Measurements from ENCODE around the gene CLSTN2.

Gene CLSTN2

GRCh38 chr3:140493271-140493670, 558.3 kb downstream of the CLSTN2 start:
- TF ChIP-seq REST (IDR thresholded peaks at IDR 0.05; ENCODE audit: insufficient read depth in 1 of 2, low read depth in 2 of 2, low read length in 2 of 2) = no peak
- TF ChIP-seq SIN3A (IDR thresholded peaks at IDR 0.05; ENCODE audit: borderline replicate concordance, insufficient read depth, low read length) = no peak
- no peak for TF ChIP-seq TAF1 (IDR thresholded peaks at IDR 0.05; ENCODE audit: borderline replicate concordance, insufficient read depth, low read length)
- TF ChIP-seq FOXP2 (optimal IDR thresholded peaks at IDR 0.05; ENCODE audit: borderline replicate concordance, extremely low read depth, extremely low read length, insufficient read depth) = no peak
- TF ChIP-seq POLR2AphosphoS5 (IDR thresholded peaks at IDR 0.05; ENCODE audit: low read depth, low read length) = no peak

DNA sequence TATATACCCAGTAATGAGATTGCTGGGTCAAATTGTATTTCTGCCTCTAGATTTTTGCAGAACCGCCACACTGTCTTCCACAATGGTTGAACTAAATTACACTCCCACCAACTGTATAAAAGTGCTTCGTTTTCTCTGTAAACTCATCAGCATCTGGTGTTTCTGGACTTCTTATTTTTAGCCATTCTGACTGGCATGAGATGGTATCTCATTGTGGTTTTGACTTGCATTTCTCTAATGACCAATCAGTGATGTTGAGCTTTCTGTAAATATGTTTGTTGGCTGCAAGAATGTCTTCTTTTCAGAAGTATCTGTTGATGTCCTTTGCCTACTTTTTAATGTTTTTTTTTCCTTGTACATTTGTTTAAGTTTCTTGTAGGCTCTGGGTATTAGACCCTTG, 560.0 kb downstream of the CLSTN2 start:
- TF ChIP-seq TAF1 (IDR thresholded peaks at IDR 0.05; ENCODE audit: borderline replicate concordance, insufficient read depth, low read length) = no peak
- TF ChIP-seq REST (IDR thresholded peaks at IDR 0.05; ENCODE audit: insufficient read depth in 1 of 2, low read depth in 2 of 2, low read length in 2 of 2) = no peak
- no peak for TF ChIP-seq SIN3A (IDR thresholded peaks at IDR 0.05; ENCODE audit: borderline replicate concordance, insufficient read depth, low read length)
- TF ChIP-seq FOXP2 (optimal IDR thresholded peaks at IDR 0.05; ENCODE audit: borderline replicate concordance, extremely low read depth, extremely low read length, insufficient read depth) = no peak
- TF ChIP-seq POLR2AphosphoS5 (IDR thresholded peaks at IDR 0.05; ENCODE audit: low read depth, low read length) = no peak

DNA sequence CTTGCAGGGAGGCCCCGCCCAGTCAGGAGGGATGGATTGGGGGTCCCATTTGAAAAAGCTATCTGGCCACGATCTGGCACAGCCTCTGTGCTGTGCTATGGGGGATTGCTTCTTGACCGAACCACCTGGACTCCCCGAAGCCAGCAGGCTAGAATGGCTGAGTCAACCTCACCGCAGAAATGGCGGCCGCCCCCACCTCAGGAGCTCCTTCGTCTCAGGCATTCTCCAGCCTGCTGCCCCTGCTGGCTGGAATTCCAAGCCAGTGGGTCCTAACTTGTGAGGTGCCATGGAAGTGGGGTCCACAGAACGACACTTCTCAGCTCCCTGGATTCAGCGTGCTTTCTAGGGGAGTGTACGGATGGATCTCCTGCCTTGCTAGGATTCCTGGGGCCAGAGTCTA, 562.3 kb downstream of the CLSTN2 start:
- TF ChIP-seq POLR2AphosphoS5 (IDR thresholded peaks at IDR 0.05; ENCODE audit: low read depth, low read length) (no peak), TAF1 (IDR thresholded peaks at IDR 0.05; ENCODE audit: borderline replicate concordance, insufficient read depth, low read length) (no peak), SIN3A (IDR thresholded peaks at IDR 0.05; ENCODE audit: borderline replicate concordance, insufficient read depth, low read length) (no peak), FOXP2 (optimal IDR thresholded peaks at IDR 0.05; ENCODE audit: borderline replicate concordance, extremely low read depth, extremely low read length, insufficient read depth) (no peak), REST (IDR thresholded peaks at IDR 0.05; ENCODE audit: insufficient read depth in 1 of 2, low read depth in 2 of 2, low read length in 2 of 2) (no peak)

DNA sequence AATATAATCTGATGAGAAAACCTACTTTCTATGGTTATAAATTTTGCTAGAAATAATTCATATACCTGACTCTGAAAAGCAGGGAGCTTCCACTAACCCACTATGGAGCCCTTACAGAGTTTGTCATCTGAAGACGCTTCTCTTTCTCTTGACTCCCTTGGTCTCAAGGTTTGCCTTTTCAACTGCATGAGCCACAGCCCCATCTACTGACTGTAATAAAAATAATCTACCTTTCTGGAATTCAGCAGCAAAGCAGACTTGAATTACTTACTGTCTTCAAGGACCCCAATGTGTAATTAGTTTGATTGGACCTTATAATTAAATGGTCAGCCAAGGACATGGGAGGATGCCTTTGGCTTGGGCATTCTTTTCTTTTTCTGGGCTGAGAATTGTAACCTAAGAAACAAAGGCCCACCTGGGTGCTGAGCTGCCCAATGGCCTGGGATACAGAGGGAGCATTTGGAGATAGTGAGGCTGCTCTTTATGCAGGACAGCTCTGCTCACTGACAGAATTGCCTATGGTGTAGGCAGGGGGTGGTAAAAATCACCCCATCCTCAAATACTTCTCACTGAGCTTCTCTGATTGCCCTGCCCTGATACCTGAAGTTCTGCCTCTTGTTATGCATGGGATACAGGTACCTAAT, 564.3 kb downstream of the CLSTN2 start:
- no peak for TF ChIP-seq SIN3A (IDR thresholded peaks at IDR 0.05; ENCODE audit: borderline replicate concordance, insufficient read depth, low read length)
- TF ChIP-seq TAF1 (IDR thresholded peaks at IDR 0.05; ENCODE audit: borderline replicate concordance, insufficient read depth, low read length) = no peak
- TF ChIP-seq POLR2AphosphoS5 (IDR thresholded peaks at IDR 0.05; ENCODE audit: low read depth, low read length) = no peak
- no peak for TF ChIP-seq REST (IDR thresholded peaks at IDR 0.05; ENCODE audit: insufficient read depth in 1 of 2, low read depth in 2 of 2, low read length in 2 of 2)
- no peak for TF ChIP-seq FOXP2 (optimal IDR thresholded peaks at IDR 0.05; ENCODE audit: borderline replicate concordance, extremely low read depth, extremely low read length, insufficient read depth)
